Measurements from ENCODE around the gene TMPRSS15.
"Not testable (repeated sequence)": the region's sequence is repeated elsewhere in the genome, so short reads cannot be mapped to it uniquely, and the experiment has no call there.

Gene TMPRSS15
- total RNA-seq, result 0 to 0.09 reads per million in 2 donors

GRCh38 chr21:18403735-18404450, at the start of gene TMPRSS15:
TSS of gene TMPRSS15 (minus strand) at chr21:18403785. CDS start at chr21:18403622, 163 bp downstream.
- DNase-seq, result no peak

DNA sequence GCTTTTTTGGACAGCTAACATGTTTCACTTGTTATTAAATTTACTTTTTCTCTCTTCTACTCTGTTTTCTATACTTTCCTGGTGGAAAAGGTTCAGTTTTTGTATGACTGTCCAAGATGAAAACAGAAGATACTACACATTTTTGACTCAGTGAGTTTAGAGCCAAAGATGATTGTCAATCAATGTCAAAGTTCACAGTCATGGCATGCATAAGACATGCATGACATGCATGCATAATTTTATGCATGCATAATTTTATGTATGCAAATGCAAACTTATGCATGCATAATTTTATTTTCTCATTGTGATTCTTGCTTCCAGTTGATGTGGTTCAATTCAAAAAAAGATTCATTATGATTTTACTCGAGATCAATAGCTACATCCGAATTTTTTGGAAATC, 48.1 kb upstream of the TMPRSS15 start:
- DNase-seq, result no peak

DNA sequence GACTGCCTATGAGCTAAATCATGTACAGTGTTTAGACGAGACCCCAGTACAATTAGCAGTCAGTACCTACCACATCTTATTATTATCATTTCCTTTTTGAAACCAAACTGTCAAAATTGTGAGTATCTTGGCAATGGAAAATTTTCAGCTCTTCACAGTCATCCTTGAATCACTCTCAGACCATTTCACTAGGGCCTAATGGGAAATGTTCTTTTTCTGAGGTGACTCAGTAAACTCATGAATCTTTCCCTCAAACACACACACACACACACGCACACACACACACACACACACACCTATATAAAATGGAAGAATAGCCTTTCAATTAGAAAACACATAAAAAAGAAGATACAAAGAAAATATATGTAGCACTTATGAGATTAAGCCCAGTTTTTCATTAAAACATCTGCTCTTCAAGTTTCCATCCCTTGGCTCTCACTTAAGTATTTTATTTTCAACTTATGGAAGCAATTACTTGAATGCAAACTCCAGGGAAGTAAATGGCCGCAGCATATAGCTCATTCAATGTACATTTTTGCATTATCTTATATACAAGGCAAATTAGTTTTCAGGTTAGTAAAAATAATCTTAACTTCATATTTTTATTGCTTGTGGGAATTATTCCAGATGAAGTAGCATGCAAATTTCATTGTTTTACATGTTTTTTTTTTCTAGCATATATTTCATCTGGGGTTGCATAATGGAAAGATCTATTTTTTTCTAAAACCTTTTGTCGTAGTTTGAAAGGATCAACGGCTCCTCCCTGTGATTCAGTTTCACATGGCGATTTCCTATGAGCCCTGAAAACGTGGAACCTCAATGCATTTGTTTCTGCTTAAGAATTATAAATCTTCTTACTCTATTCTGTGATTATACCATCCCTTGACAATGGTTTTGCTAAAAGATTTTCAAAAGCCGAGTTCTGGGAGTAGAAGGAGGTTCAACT, 46.3 kb upstream of the TMPRSS15 start:
- DNase-seq, result no peak

GRCh38 chr21:18443701-18444100, 40.1 kb upstream of the TMPRSS15 start:
- DNase-seq, result no peak

DNA sequence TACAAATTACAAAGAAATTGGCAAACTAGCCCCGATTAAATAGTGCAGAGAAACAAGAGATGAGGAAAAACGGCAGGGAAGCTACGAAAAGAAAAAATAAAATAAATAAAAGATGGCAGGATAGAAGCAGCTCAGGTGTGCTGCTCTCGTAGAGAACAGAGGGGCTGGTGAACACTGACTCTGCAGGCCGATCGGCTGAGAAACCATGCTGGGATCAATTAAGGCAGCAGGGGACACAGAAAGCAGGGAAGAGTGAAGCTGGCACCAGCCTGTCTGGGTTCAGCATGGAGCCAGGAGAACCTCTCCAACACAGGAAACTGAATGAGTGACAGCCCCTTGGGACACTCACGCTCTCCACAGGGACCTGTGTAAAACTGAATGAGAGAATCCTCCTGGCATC, 39.5 kb upstream of the TMPRSS15 start:
- DNase-seq, result no peak

- DNase-seq, result no peak
Measured at GRCh38 chr21:18430341-18430740, 26.8 kb upstream of the TMPRSS15 start.

DNA sequence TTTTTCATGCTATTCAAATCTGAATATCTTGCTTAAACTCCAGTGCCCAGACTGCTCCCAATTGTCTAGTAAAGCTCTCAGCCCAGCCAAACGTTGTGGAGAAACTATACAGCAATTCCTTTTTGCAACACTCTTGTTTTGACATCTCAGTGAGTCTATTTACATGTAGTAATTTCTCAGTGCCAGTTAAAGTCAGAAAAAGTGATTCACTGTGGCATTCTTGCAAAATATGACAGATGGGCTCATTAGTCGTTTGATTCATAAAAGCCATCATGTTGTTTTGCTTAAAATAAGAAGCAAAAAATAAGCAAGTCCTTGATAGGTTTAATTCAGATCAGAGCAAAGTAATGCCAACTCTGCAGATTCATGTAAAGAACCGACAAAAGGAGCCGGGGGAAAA, 20.7 kb upstream of the TMPRSS15 start:
- no peak for DNase-seq

- DNase-seq, result no peak
Measured at GRCh38 chr21:18417141-18417790, 13.7 kb upstream of the TMPRSS15 start.

- DNase-seq, result no peak
Measured at GRCh38 chr21:18411565-18411964, 8.0 kb upstream of the TMPRSS15 start.

- no peak for DNase-seq
Measured at GRCh38 chr21:18409579-18409978, 6.0 kb upstream of the TMPRSS15 start.

GRCh38 chr21:18398843-18399242, 4.7 kb downstream of the TMPRSS15 start:
- no peak for DNase-seq

DNA sequence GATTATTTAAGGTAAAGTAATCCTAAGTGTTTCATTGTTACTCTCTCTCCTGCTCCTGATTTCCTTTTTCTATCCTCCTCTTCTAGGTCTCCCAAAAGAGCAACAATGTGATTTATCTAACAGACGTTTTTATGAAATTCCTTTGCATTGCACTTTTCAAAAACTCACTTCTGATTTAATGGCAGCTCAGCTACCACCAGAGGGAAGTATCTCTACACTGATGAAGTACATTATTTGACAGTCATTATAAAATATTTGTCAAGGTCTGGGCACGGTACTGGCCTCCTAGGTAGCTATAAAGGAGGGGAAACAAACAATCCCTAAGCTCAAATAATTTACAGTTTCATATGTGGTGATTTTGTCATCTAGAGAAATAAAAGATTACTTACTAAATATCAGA, 15.6 kb downstream of the TMPRSS15 start:
- no peak for DNase-seq

DNA sequence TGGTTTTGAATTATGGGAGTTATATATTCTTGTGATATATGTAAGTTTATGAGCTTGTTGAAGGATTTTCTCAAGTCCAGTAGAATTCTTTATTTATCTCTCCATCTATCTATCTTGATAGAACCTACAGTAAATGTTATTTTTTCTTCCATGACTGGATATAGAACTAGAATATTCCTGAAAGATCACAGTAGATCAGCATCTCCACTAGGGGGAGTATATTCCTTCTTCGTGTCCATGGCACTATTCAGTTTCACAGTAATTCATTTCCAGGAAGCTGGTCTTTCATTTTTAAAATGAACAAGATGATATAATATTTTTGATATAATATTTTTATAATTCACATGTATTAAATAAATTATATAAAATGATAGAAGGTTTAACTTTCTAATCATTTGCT, 18.8 kb downstream of the TMPRSS15 start:
- DNase-seq, result no peak

DNA sequence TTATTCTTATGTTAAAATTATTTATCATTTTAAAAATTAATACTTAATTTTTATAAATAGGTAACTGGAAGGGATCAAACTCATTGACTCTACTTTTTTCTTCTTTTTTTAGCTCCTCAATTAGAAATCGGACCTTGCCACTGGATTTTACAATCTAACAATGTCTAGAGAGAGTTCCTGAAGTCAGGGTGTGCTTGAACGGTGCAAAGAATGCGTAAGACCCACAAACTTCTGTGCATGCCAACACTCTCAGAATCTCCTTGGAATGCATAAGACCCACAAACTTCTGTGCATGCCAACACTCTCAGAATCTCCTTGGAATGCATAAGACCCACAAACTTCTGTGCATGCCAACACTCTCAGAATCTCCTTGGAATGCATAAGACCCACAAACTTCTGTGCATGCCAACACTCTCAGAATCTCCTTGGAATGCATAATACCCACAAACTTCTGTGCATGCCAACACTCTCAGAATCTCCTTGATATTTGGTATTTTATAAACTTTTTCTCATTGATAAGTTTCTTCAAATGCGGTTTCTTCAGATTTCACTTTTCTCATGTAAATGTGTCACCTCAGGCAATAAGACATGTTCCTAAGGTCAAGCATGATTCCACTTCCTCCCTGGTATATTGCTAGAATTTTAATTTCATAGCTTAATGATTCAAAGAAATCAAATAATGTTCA, 20.5 kb downstream of the TMPRSS15 start:
- not testable (repeated sequence) for DNase-seq

- DNase-seq, result no peak
Measured at GRCh38 chr21:18382141-18382540, 21.4 kb downstream of the TMPRSS15 start.

- DNase-seq, result no peak
Measured at GRCh38 chr21:18373606-18374005, 30.0 kb downstream of the TMPRSS15 start.

DNA sequence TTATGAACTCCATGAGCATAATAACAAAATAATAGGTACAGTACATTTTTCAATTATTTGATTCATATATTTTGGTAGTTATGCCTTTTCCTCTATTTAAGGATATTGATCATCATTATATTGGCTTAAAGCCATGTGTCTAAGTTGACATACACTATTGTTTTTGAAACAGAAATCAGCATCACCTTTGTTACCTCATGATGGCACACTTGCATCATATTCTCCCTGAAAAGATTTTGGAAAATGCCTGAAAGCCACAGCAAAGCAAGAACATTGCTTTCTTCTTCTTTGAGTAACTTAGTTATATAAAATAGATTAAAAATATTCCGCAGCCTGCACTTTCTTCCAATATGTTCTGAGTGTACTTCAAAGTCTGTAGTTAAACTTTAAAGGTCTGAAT, 33.3 kb downstream of the TMPRSS15 start:
- DNase-seq, result no peak

DNA sequence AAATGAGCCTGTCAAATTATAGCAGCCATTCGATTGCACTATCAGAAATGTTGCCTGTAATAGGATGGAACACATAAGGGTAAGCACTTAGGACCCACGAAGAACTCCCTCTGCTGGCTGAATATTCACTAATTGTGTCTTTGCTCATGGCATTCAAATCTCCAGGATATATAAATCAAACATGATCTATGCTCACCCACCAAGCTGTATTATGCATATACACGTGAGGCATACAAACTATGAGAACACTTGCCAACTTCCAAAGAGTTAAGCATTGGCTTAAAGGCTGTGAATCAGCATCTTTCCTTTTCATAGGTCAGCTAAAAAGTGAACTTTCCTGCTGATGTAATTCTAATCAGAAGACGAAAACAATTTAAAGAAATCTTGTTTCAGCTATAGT, 34.5 kb downstream of the TMPRSS15 start:
- DNase-seq, result no peak

DNA sequence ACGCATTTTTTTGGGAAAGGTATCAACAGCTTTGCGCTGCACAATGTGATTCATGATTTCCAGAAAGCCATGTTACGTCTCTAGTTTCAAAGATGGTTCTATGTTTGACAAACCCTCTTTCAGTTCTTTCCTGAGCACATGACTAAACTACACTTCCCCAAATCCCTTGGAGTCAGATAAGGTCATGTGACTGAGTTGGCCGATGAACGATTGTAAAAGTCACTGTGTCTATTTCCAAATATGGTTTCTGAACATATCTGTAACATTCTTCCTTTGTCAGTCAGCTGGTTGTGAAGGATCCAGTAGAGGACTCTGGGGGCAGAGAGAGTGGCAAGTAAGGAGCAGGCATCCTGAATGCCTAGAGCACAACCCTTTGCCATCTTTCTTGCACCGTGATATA, 35.4 kb downstream of the TMPRSS15 start:
- no peak for DNase-seq

GRCh38 chr21:18356801-18357200, 46.8 kb downstream of the TMPRSS15 start:
- DNase-seq, result no peak

- DNase-seq, result no peak
Measured at GRCh38 chr21:18354947-18355346, 48.6 kb downstream of the TMPRSS15 start.

GRCh38 chr21:18350216-18350615, 53.4 kb downstream of the TMPRSS15 start:
- no peak for DNase-seq

- no peak for DNase-seq
Measured at GRCh38 chr21:18349468-18349867, 54.1 kb downstream of the TMPRSS15 start.
